ENCODE measurements around the gene SYT1.

SYT1 gene

GRCh38 chr12:79255288-79255687 is 390.7 kb downstream of the SYT1 start:
- POLR2A ChIA-PET, result no interaction called here
- Histone ChIP-seq H3K9me3 (ENCODE audit: control insufficient read depth, insufficient read depth, low read depth, low read length) (no peaks in the 10 kb centered on the region), H3K4me1 (ENCODE audit: control insufficient read depth, insufficient read depth, low read length) (no peaks in the 10 kb centered on the region), H3K36me3 (ENCODE audit: control insufficient read depth in 2 of 2, insufficient read depth in 1 of 2, low read length in 2 of 2) (no peaks in the 10 kb centered on the region), H3K27ac (ENCODE audit: extremely low read depth, low read depth, low read length) (no peak overlapping the region), H3K4me3 (ENCODE audit: low read depth, low read length) (no peak overlapping the region)
- TF ChIP-seq SCRT2 (tag by site-specific recombination; IDR thresholded peaks at IDR 0.05), result no peak
- TF ChIP-seq ZNF48 (tag by site-specific recombination; IDR thresholded peaks at IDR 0.05), result no peak
- no peak for TF ChIP-seq MEIS1 (CRISPR knock-in tag; IDR thresholded peaks at IDR 0.05; ENCODE audit: borderline replicate concordance)
- no peak for TF ChIP-seq ZNF341 (tag by site-specific recombination; IDR thresholded peaks at IDR 0.05; ENCODE audit: low read depth)
- no peak for TF ChIP-seq TSHZ1 (tag by site-specific recombination; IDR thresholded peaks at IDR 0.05; ENCODE audit: borderline replicate concordance)
- no peak for TF ChIP-seq ZNF169 (tag by site-specific recombination; IDR thresholded peaks at IDR 0.05)
- no peak for TF ChIP-seq ZNF391 (tag by site-specific recombination; IDR thresholded peaks at IDR 0.05; ENCODE audit: borderline replicate concordance, low read depth)
- no peak for TF ChIP-seq ZIC2 (tag by site-specific recombination; IDR thresholded peaks at IDR 0.05)
- no peak for TF ChIP-seq HOXD13 (CRISPR knock-in tag; IDR thresholded peaks at IDR 0.05; ENCODE audit: borderline replicate concordance)
- TF ChIP-seq ZNF585B (tag by site-specific recombination; IDR thresholded peaks at IDR 0.05), result no peak
- TF ChIP-seq ZNF510 (tag by site-specific recombination; IDR thresholded peaks at IDR 0.05; ENCODE audit: insufficient replicate concordance), result no peak
- TF ChIP-seq ZBTB49 (tag by site-specific recombination; IDR thresholded peaks at IDR 0.05; ENCODE audit: low read depth), result no peak
- TF ChIP-seq ZNF548 (tag by site-specific recombination; IDR thresholded peaks at IDR 0.05), result no peak
- TF ChIP-seq ZBTB44 (tag by site-specific recombination; IDR thresholded peaks at IDR 0.05), result no peak
- no peak for TF ChIP-seq PRDM10 (tag by site-specific recombination; IDR thresholded peaks at IDR 0.05)
- CTCF ChIA-PET, result no interaction called here

Measured in HEK293 (cell line).